Activated T-cell treated with anti-CD3 and anti-CD28 coated beads, Interleukin-2, amount 50 U/mL, for 1 hour (primary cell): ENCODE measurements around the gene ARHGEF38.

Experiments used
- DNase-seq: peaks from one replicate; pipeline ENCODE4 v3.0.0-alpha.2; 2020

ARHGEF38 gene

GRCh38 chr4:105619188-105619931 is 66.9 kb downstream of the ARHGEF38 start:
- DNase-seq = no peak

DNA sequence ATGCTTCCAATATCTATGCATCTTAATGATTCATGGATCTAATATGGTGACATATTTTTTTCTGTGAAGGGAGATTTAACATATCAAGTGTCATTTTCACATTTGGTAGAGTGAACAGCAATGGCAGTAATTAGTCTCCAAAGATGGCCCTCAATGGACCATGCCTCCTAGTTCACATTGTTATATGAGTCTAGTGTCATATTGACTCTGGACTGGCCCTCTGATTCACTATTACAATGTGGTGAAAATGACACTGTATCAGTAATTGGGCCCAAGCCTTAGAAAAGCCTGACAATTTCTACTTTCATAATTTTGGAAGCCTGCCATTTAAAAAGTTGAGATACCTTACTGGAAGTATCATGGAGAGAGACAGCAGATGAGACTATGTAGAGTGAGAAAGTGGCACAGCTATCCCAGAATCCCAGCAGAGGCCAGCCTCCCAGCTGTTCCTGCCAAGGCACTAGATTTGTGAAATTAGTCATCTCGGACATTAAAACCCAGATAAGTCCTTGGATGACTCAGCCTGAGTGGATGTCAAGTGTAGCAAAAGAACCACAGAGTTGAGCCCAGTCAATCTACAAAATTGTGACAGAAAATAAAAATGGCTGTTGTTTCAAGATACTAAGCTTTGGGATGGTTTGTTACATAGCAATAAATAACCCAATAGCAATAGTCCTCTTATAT is 68.4 kb downstream of the ARHGEF38 start:
- DNase-seq = no peak

GRCh38 chr4:105622269-105622668 is 69.8 kb downstream of the ARHGEF38 start:
- no peak for DNase-seq

DNA sequence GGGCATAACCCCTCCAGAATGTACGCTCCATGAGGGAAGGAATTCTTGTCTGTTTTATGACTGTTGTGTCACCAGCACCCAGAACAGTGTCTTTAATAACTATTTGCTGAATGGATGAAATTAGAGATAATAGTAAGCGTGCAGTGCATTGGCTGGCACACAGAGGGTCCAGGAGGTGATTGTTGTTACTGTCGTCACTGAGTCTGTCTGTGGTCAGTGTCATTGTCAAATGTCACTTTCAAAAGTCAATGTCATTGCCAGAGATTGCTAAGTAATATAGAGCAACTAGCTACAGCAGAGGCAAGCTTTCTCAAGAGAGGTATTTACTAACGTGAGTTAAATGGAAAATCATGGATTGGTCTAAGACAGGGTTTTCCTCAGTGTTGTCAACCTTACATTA is 70.7 kb downstream of the ARHGEF38 start:
- DNase-seq = no peak

GRCh38 chr4:105624530-105624929 is 72.1 kb downstream of the ARHGEF38 start:
- no peak for DNase-seq

DNA sequence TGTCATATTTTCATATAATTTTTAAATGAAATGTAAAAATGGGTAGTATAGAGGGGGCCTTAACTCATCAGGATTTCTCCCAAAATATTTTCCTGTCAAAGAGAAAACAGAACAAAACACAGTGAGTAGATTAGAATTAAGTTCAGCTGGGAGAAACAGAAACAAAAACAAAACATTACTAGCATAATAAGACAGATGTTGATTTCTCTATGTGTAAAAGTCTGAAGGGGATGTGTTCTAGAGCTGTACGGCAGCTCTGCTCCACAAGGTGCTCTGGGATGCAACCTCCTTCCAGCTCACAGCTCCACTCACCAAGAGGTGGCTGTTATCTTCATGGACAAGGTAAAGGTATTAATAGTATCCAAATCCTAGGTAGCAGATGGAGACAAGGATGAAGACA is 72.8 kb downstream of the ARHGEF38 start:
- DNase-seq = no peak

DNA sequence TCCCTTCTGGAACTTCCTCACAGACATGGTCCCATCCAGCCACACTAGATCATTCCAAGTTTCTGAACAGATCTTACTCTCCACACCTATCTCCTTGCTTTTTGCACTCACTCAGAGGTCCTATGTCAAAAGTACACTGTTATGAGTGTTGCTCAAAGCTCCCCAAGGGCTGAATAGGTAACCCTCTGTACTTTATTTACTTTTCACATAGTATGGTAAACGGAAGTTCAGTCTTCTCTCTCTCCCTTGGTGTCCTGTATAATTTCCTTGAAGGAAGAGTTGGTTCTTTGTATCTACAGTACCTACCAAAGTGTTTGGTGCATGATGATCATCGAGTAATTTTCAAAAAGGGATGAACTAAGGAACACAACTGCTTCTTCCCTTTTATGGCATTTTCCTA is 74.4 kb downstream of the ARHGEF38 start:
- no peak for DNase-seq

DNA sequence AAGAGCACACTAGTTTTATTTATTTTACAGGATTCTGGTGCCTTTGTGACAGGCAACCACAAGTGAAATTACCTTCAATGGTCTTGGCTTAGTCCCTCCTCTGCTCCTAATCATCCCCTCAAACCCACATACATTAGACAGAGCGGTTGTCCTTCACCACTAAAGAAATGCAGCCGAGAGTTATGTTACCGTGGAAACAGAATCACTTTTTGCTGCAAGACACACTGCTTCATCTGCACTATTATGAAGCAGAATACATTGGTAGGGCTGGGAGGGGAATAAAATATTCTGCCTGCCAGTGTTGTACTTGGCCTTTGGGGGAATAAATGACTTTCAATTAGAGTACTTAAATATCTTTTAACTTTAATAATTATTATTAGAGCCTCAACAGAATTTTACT is 75.2 kb downstream of the ARHGEF38 start:
- no peak for DNase-seq

DNA sequence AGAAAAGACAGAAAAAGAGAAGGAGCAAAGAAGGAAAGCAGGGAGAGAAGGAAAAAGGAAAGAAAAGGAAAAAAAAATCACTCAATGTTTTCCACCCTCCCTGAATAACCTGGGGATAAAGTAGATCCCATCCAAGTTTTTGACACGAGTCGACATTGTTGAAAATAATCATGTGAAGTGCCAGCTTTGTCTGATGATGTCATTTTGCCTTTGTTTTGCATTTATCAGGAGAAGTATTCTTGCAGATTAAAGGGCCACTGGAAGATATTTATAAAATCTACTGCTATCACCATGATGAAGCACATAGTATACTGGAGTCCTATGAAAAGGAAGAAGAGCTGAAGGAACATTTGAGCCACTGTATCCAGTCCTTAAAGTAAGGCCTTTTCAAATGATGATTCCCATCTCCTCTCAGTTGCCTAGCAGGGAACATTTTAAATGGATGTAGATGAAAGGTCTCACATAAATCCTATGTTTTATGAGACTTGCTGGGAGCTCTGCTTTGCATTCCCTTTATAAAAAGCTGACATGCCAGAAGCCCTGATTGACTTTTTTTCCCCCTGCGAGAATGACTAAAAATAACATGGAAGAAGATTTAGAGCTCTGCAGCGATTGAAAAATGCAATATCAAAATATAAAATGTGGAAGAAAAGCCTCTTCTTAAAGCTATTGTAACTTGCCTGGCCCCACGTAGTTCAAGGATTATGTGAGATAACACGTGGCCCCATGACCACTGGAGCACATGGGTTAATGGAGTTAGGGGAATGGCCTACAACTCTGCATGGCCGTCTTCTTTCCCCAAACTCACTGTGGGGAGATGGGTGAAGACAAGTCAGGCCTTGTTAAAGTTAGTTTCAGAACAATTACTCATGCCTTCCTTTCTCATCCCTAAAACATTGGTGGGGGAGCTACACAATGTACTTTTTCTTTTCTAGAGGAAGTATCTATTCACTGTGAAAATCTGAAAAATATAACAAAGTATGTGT is 78.5 kb downstream of the ARHGEF38 start:
- DNase-seq = no peak

- DNase-seq = no peak
Measured at GRCh38 chr4:105631818-105632400, 79.5 kb downstream of the ARHGEF38 start.

- DNase-seq = no peak
Measured at GRCh38 chr4:105632599-105632998, 80.2 kb downstream of the ARHGEF38 start.

GRCh38 chr4:105633241-105633640 is 80.8 kb downstream of the ARHGEF38 start:
- no peak for DNase-seq

DNA sequence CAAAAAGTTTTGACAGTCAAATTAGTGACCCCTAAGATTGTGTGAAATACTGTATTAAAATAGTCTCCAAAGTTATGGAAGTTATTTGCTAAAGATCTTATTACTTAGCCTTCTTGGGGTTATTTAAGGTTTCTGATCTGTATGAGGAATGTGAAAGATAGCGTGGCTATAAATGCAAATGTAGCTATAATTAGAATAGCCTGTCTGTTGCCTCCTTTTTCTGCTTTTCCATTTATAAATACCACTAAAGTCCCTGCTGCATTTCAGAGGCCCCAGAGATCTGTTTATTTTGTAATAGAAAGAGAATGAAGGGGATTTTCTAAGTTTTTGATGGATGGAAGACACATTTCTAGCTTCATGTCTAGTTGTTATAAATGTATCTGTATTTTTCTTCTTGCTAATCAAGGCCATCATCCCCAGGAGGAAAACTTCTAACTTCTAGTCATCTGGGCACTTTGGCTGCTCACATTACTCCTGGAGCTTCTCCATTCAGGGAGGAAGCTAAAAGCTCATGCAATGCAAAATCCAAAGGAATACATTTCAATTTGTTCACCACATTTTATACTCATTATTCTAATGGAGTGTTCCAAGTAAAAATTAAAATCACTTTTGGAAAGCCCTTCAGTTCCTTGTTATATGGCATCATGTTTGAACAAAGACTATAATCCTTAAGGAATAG is 82.1 kb downstream of the ARHGEF38 start:
- DNase-seq = no peak

DNA sequence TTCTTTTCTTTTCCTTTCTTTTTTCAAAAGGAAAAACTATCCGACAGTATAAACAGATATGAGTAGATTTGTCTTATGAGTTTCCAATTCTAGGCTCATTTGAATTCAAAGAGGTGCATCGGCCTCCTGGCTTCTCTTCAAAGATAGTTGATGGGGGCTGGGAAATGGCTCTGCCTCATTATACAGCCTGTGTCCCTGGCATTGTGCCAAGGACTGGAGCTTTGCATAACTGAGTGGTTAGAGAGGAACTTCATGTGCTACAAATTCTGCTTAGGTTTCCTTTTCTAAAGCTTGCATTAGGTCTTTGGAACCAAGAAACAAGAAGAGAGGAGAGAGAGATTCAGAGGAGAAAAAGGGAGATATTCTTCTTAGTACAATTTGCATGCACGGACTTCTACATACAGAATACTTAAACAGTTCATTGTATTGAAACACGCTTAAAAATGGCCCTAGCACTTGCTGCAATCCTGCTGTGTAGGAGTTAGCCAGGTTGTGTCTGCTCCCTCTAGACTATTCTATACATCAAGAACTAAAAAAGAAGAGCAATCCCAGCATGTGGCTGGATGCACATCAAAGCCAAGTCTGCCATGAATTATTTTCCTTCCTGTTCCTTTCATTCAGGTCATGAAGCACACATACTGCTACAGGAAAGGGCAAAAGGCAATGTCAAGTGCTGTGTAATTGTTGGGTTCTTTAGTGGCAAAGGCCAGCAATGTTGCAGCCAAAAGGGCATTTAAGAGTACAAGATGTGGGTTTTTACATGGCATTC is 85.2 kb downstream of the ARHGEF38 start:
- no peak for DNase-seq

GRCh38 chr4:105641845-105642244 is 89.4 kb downstream of the ARHGEF38 start:
- no peak for DNase-seq

DNA sequence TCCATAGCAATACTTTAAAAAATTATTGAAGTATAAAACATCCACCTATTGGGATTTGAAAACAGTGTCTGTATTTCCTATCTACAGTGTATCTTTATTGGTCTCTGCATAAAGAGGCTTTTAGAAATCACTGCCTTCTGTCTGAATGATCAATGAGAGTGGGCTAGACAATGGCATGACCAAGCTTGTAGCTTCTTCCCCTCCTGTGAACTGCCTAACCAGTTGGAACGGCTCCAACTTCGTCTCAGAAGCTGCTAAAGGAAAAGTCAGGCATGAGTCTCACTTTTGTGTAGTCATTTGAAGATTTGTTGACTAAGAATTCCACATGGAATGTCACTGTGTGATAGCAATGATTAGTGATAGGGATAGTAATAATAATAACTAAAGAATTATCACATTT is 91.8 kb downstream of the ARHGEF38 start:
- no peak for DNase-seq

DNA sequence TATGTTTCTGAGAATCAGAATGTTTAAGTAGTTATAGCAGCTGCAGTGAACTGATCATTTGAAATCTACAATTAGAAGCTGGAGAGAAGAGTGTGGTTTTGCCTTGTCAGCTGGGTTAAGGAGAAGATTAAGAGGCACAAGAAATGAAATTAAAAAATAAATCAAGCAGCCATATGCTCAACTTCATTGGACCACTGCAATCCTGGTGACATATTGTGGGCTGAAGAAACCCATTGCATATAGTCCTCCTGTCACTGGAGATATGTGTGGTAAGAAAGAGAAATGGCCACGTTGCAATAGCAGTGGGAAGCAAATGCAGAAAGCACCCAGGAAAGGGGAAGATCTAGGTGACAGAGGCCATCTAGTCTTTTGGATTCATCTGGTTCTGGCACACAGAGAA is 93.0 kb downstream of the ARHGEF38 start:
- DNase-seq = no peak

GRCh38 chr4:105650190-105650589 is 97.8 kb downstream of the ARHGEF38 start:
- DNase-seq = no peak

- no peak for DNase-seq
Measured at GRCh38 chr4:105651884-105652283, 99.5 kb downstream of the ARHGEF38 start.

- DNase-seq = no peak
Measured at GRCh38 chr4:105652286-105652888, 100.0 kb downstream of the ARHGEF38 start.

DNA sequence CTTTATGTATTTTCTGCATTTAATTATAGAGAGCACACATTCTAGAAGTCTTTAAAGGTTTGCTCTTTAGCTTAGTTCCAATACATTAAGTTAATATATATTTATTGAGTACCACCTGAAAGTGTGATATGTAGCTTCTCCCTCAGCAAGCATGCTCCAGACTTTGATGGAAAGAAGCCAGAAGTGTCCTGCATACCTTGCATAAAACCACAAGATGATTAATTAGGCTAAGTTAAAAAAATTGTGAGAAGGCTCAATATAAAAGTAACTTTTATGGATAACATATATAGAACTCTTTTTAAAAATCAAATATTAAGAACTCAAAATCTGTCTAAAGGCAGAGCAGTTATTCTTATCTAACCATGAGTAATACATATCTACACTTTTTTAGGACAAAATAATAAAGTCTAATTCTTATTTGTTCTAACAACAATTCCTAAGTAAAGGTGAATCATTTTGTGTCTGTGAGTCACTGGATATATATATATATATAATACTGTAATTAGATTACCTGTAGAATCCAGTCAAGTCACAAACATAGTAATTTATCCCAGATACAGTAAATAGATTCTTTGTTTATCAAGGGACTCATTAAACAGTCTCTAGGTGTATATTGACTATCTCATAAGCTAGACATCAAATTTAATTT is 104.8 kb downstream of the ARHGEF38 start:
- no peak for DNase-seq
